Thyroid gland (tissue), 4 donors: ENCODE results near the gene SNX22. TPM values are rescaled to one million over a fixed set of nuclear protein-coding genes. Genes with fewer than 3 reads are reported as not detected.

Experiments used
- DNase-seq, 2 donors: peaks; one replicate each; pipeline ENCODE4 v3.0.0-alpha.2; 2019
- H3K27ac ChIP-seq, 3 donors: fragments of 200-600 bp; sonication (generic); 1 replicate in 2 of 3; 2 replicates in 1 of 3; pipeline ENCODE4 v1.5.1; 2016 to 2019; ENCODE audit warnings: mild to moderate bottlenecking in 1 of 3, moderate library complexity in 1 of 3
- H3K27me3 ChIP-seq: fragments of 200-600 bp; sonication (generic); one replicate; pipeline ENCODE4 v1.5.1; 2019
- H3K36me3 ChIP-seq, 2 donors: fragments of 200-600 bp; sonication (generic); one replicate each; pipeline ENCODE4 v1.5.1; 2016 to 2019
- H3K4me1 ChIP-seq, 2 donors: fragments of 200-600 bp; sonication (generic); one replicate each; pipeline ENCODE4 v1.5.1; 2017 to 2019
- H3K4me3 ChIP-seq, 3 donors: fragments of 200-600 bp; sonication (generic); replicated peaks in 1 of 3; 1 replicate in 2 of 3; 2 replicates in 1 of 3; pipeline ENCODE4 v1.5.1; 2016; ENCODE audit warnings: mild to moderate bottlenecking in 1 of 3
- H3K9me3 ChIP-seq: fragments of 200-600 bp; sonication (generic); one replicate; pipeline ENCODE4 v1.5.1; 2017
- CTCF ChIP-seq, 6 experiments: fragments of 200-600 bp in 3 of 6; fragments of 450-650 bp in 3 of 6; sonication (generic) in 3 of 6; IDR thresholded peaks; one replicate each; pipeline ENCODE4 v1.5.1; 2016 to 2019; ENCODE audit warnings: antibody characterized with exemption in 6 of 6, mild to moderate bottlenecking in 2 of 6, inconsistent platforms in 1 of 6, moderate library complexity in 1 of 6
- POLR2A ChIP-seq, 2 donors: fragments of 450-650 bp; IDR thresholded peaks; one replicate each; pipeline ENCODE4 v1.6.1; 2017; ENCODE audit warnings: antibody characterized with exemption in 2 of 2, mild to moderate bottlenecking in 2 of 2, moderate library complexity in 1 of 2
- WGBS, 2 donors: methylation state at CpG; one replicate each; pipeline ENCODE4 v1.1.5; 2017; 5-methylcytosine and 5-hydroxymethylcytosine counted together
- intact Hi-C: fragments of 100-400 bp; cut with DNase I; formaldehyde crosslinking; loops from one replicate; pipeline ENCODE4 v1.15.1; 2023
- total RNA-seq, 4 donors: library from RNA; depleted of rRNA; stranded (reverse); fragments of >200 nt; gene quantifications; one replicate each; pipeline ENCODE4 v1.2.3, GENCODE V29; 2016

The SNX22 gene
- total RNA-seq, 4 donors from 2014 or later: 102 to 241 (median 123) TPM

- H3K4me1 ChIP-seq: peaks cover 56 to 57% of the 10 kb centered on the region in 2 donors
- H3K36me3 ChIP-seq: peaks cover 32 to 37% of the 10 kb centered on the region in 2 donors
- intact Hi-C loops: no loop called here
- no peaks in the 10 kb centered on the region for H3K27me3 ChIP-seq
- no peak for TF ChIP-seq CTCF (IDR thresholded peaks at IDR 0.05)
- no peak for TF ChIP-seq POLR2A (IDR thresholded peaks at IDR 0.05)
- H3K4me3 ChIP-seq: no peak overlapping the region
- 42 to 49% methylated on average over 3 of the region's 3 CpGs for WGBS, 2 donors
- no peaks in the 10 kb centered on the region for H3K9me3 ChIP-seq
- peak overlapping the region; percentile 93 to 99 (median 96) for H3K27ac ChIP-seq
- DNase-seq: no peak
Measured at GRCh38 chr15:64125978-64126377, 25.6 kb upstream of the SNX22 start.

DNA sequence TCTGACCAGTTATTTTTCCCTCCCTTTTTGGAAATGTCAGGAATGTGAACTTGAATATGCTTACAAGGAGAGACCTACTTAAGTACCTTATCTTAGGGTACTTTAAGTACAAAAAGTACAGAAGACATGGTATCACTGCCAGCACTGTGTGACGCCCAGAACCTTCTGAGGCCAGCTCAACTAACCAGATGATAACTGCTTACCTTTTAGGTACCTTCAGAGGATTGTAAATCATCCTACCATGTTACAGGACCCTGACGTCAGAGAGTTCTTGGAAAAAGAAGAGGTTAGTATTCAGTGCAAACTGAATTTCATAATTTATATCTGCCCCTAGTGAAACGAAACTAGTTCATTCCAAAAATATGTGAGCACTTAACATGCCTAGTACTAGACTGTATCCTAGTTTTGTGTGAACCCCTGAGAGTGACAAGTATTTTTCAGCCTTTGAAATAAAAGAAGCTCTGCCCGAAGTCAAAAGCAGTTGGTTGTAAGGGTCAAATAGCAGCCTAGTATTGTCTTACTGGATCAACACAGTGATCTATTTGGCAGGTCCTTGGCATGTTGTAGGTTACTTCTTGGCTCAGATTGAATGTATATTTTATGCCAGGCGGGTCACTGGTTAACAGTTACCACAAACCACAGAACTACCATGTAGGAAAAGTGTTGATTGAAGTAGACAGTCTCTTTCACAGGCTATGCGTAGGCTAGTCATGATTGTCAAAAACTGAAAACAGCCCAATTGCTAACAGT, 23.8 kb upstream of the SNX22 start:
- H3K36me3 ChIP-seq: peaks cover 38 to 46% of the 10 kb centered on the region in 2 donors
- no peak overlapping the region for H3K4me3 ChIP-seq
- peaks cover 67 to 73% of the 10 kb centered on the region in 2 donors for H3K4me1 ChIP-seq
- TF ChIP-seq POLR2A (IDR thresholded peaks at IDR 0.05) (no peak), CTCF (IDR thresholded peaks at IDR 0.05) (no peak)
- no peaks in the 10 kb centered on the region for H3K9me3 ChIP-seq
- WGBS, 2 donors: 53 to 55% methylated on average over 6 of the region's 6 CpGs
- H3K27ac ChIP-seq: peak overlapping the region; percentile 93 to 99 (median 96)
- no peaks in the 10 kb centered on the region for H3K27me3 ChIP-seq
- intact Hi-C loops: no loop called here
- DNase-seq: peak; percentile 74 to 75

- 44 to 47% methylated on average over 3 of the region's 3 CpGs for WGBS, 2 donors
- intact Hi-C loops: no loop called here
- Histone ChIP-seq H3K4me3 (no peak overlapping the region), H3K4me1 (peaks cover 85 to 95% of the 10 kb centered on the region in 2 donors), H3K36me3 (peaks cover 37 to 52% of the 10 kb centered on the region in 2 donors), H3K9me3 (no peaks in the 10 kb centered on the region), H3K27ac (peak overlapping the region; percentile 93 to 99 (median 96)), H3K27me3 (no peaks in the 10 kb centered on the region)
- DNase-seq: peak; percentile 78 to 85
- TF ChIP-seq POLR2A (IDR thresholded peaks at IDR 0.05): peak in 1 of 2 donors; percentile 52
- TF ChIP-seq CTCF (IDR thresholded peaks at IDR 0.05): no peak
Measured at GRCh38 chr15:64130159-64130558, 21.4 kb upstream of the SNX22 start.

DNA sequence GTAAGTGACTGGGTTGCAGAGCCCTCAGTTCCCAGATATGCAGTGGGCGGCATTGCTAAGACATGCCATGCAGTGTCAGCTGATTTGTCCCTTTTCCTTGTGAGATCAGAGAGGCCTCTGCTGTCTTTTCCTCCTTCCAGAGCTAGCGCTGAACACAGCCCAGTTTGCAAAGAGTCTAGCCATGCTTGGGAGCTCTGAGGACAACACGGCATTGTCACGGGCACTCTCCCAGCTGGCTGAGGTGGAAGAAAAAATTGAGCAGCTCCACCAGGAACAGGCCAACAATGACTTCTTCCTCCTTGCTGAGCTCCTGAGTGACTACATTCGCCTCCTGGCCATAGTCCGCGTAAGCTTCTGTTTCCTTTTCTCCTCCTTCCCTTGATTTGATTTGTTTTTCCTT, 20.0 kb upstream of the SNX22 start:
- H3K9me3 ChIP-seq: no peaks in the 10 kb centered on the region
- peak in 1 of 2 donors; percentile 16 for TF ChIP-seq POLR2A (IDR thresholded peaks at IDR 0.05)
- no peak for TF ChIP-seq CTCF (IDR thresholded peaks at IDR 0.05)
- H3K27me3 ChIP-seq: no peaks in the 10 kb centered on the region
- H3K27ac ChIP-seq: peak overlapping the region; percentile 81 to 99 (median 96)
- WGBS, 2 donors: 66 to 69% methylated on average over 7 of the region's 7 CpGs
- peaks cover 48 to 66% of the 10 kb centered on the region in 2 donors for H3K36me3 ChIP-seq
- intact Hi-C loops: no loop called here
- peaks cover 73 to 82% of the 10 kb centered on the region in 2 donors for H3K4me1 ChIP-seq
- peak; percentile 61 to 73 for DNase-seq
- H3K4me3 ChIP-seq: no peak overlapping the region

GRCh38 chr15:64132217-64132616, 19.3 kb upstream of the SNX22 start:
- Histone ChIP-seq H3K9me3 (no peaks in the 10 kb centered on the region), H3K27me3 (no peaks in the 10 kb centered on the region), H3K36me3 (peaks cover 54 to 73% of the 10 kb centered on the region in 2 donors), H3K27ac (peak overlapping the region; percentile 81 to 99 (median 96)), H3K4me3 (no peak overlapping the region), H3K4me1 (peaks cover 66 to 76% of the 10 kb centered on the region in 2 donors)
- intact Hi-C loops: no loop called here
- peak; percentile 69 to 71 for DNase-seq
- TF ChIP-seq POLR2A (IDR thresholded peaks at IDR 0.05) (peak in 1 of 2 donors; percentile 9), CTCF (IDR thresholded peaks at IDR 0.05) (no peak)
- WGBS, 2 donors: 69 to 71% methylated on average over 4 of the region's 4 CpGs
